Measurements from ENCODE around the gene PDE2A.

The PDE2A gene

DNA sequence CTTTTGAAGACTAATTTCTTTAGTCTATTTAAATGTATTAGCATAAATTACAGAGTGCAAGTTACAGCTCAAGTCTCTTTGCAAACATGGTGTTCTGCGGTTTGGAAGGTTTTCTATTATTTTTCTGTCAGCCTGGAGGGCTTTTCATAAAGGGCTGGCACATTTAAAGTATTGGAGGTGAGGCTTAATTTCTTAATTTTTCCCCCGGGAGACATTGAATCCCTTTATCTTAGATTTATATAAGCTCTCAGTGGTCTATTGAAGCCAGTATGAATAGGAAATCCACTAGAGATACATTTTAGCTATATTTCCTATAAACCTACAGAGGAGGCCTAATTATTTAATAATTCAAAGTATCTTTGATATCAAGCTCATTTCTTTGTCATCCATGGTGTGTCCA lies 137.2 kb downstream of the PDE2A start:
- H3K27ac ChIP-seq (ENCODE audit: insufficient read depth, low read length, poor library complexity, severe bottlenecking) = no peak overlapping the region
- H3K4me3 ChIP-seq (ENCODE audit: insufficient read depth, low read depth, low read length, poor library complexity, severe bottlenecking) = no peak overlapping the region
- peaks cover 4% of the 10 kb centered on the region for H3K27me3 ChIP-seq (replicated peaks; ENCODE audit: control insufficient read depth, insufficient read depth, low read length, poor library complexity, severe bottlenecking)
- H3K9me3 ChIP-seq (ENCODE audit: control insufficient read depth, low read length) = no peaks in the 10 kb centered on the region
- H3K4me1 ChIP-seq (ENCODE audit: control insufficient read depth, insufficient read depth, low read length, poor library complexity, severe bottlenecking) = no peaks in the 10 kb centered on the region
- no peaks in the 10 kb centered on the region for H3K36me3 ChIP-seq (ENCODE audit: control insufficient read depth, insufficient read depth, low read length)
- no peak for DNase-seq

- H3K9me3 ChIP-seq (ENCODE audit: control insufficient read depth, low read length) = no peaks in the 10 kb centered on the region
- no peak overlapping the region for H3K27ac ChIP-seq (ENCODE audit: insufficient read depth, low read length, poor library complexity, severe bottlenecking)
- H3K27me3 ChIP-seq (replicated peaks; ENCODE audit: control insufficient read depth, insufficient read depth, low read length, poor library complexity, severe bottlenecking) = peaks cover 4% of the 10 kb centered on the region
- no peak overlapping the region for H3K4me3 ChIP-seq (ENCODE audit: insufficient read depth, low read depth, low read length, poor library complexity, severe bottlenecking)
- H3K4me1 ChIP-seq (ENCODE audit: control insufficient read depth, insufficient read depth, low read length, poor library complexity, severe bottlenecking) = no peaks in the 10 kb centered on the region
- DNase-seq = no peak
- no peaks in the 10 kb centered on the region for H3K36me3 ChIP-seq (ENCODE audit: control insufficient read depth, insufficient read depth, low read length)
Observed at GRCh38 chr11:72535194-72535547, 139.1 kb downstream of the PDE2A start.

- H3K36me3 ChIP-seq (ENCODE audit: control insufficient read depth, insufficient read depth, low read length) = no peaks in the 10 kb centered on the region
- no peak overlapping the region for H3K27ac ChIP-seq (ENCODE audit: insufficient read depth, low read length, poor library complexity, severe bottlenecking)
- no peaks in the 10 kb centered on the region for H3K4me1 ChIP-seq (ENCODE audit: control insufficient read depth, insufficient read depth, low read length, poor library complexity, severe bottlenecking)
- peaks cover 4% of the 10 kb centered on the region for H3K27me3 ChIP-seq (replicated peaks; ENCODE audit: control insufficient read depth, insufficient read depth, low read length, poor library complexity, severe bottlenecking)
- no peak overlapping the region for H3K4me3 ChIP-seq (ENCODE audit: insufficient read depth, low read depth, low read length, poor library complexity, severe bottlenecking)
- no peak for DNase-seq
- no peaks in the 10 kb centered on the region for H3K9me3 ChIP-seq (ENCODE audit: control insufficient read depth, low read length)
Observed at GRCh38 chr11:72534371-72535193, 139.6 kb downstream of the PDE2A start.

DNA sequence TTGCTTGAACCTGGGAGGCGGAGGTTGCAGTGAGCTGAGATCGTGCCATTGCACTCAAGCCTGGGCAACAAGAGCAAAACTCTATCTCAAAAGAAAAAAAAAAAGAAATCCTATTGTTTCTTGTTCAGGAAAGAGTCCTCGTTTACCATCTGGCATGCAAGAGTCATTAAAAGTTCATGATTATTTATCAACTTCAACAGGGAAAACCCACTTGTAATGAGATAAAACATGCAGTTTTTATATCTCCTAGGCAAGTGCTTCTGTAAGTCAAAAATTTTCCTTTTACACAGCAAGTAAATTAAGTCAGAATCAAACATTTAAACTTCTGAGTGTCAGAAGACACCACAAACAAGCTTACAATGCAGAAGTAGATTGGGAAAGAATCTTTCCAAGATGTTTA lies 145.2 kb downstream of the PDE2A start:
- no peaks in the 10 kb centered on the region for H3K4me1 ChIP-seq (ENCODE audit: control insufficient read depth, insufficient read depth, low read length, poor library complexity, severe bottlenecking)
- H3K36me3 ChIP-seq (ENCODE audit: control insufficient read depth, insufficient read depth, low read length) = no peaks in the 10 kb centered on the region
- no peak overlapping the region for H3K27ac ChIP-seq (ENCODE audit: insufficient read depth, low read length, poor library complexity, severe bottlenecking)
- DNase-seq = no peak
- H3K4me3 ChIP-seq (ENCODE audit: insufficient read depth, low read depth, low read length, poor library complexity, severe bottlenecking) = no peak overlapping the region
- no peaks in the 10 kb centered on the region for H3K27me3 ChIP-seq (replicated peaks; ENCODE audit: control insufficient read depth, insufficient read depth, low read length, poor library complexity, severe bottlenecking)
- H3K9me3 ChIP-seq (ENCODE audit: control insufficient read depth, low read length) = no peaks in the 10 kb centered on the region

DNA sequence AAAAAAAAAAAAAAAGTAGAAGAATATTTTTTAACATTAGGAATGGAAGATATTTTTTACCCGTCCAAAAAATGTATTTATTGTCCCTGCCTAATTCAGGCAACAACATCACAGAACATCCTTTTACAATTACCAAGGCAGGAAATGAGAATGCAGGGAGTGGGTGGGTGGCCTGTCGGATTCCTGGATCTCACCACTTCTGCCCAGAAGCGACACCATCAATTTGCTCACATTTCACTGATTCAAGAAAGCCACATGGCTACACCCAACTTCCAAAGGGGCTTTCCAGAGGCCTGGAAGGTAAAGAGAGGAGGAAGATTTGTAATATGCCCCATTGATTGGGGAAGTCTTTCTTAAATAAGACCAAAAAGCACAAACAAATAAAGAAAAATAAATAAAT lies 146.1 kb downstream of the PDE2A start:
- H3K27ac ChIP-seq (ENCODE audit: insufficient read depth, low read length, poor library complexity, severe bottlenecking) = no peak overlapping the region
- H3K27me3 ChIP-seq (replicated peaks; ENCODE audit: control insufficient read depth, insufficient read depth, low read length, poor library complexity, severe bottlenecking) = no peaks in the 10 kb centered on the region
- no peak for DNase-seq
- H3K4me1 ChIP-seq (ENCODE audit: control insufficient read depth, insufficient read depth, low read length, poor library complexity, severe bottlenecking) = no peaks in the 10 kb centered on the region
- no peaks in the 10 kb centered on the region for H3K9me3 ChIP-seq (ENCODE audit: control insufficient read depth, low read length)
- no peak overlapping the region for H3K4me3 ChIP-seq (ENCODE audit: insufficient read depth, low read depth, low read length, poor library complexity, severe bottlenecking)
- H3K36me3 ChIP-seq (ENCODE audit: control insufficient read depth, insufficient read depth, low read length) = no peaks in the 10 kb centered on the region

Data from effector memory CD4-positive, alpha-beta T cell (primary cell).